GM21423 (cell line): ENCODE data around the gene LIMK1.

Experiments
- ATAC-seq: cut with Tn5 transposase; IDR thresholded peaks from one replicate; pipeline ENCODE4 v1.9.1; 2021; ENCODE audit warnings: mild to moderate bottlenecking, moderate library complexity; ENCODE audit not compliant: unreplicated experiment

Gene LIMK1

GRCh38 chr7:74053589-74054186, 29.9 kb upstream of the LIMK1 start:
- ATAC-seq: no peak

GRCh38 chr7:74056096-74056915, 27.3 kb upstream of the LIMK1 start:
- ATAC-seq: no peak

GRCh38 chr7:74057216-74057925, 26.2 kb upstream of the LIMK1 start:
- no peak for ATAC-seq

GRCh38 chr7:74057987-74058386, 25.6 kb upstream of the LIMK1 start:
- no peak for ATAC-seq

GRCh38 chr7:74058486-74058885, 25.1 kb upstream of the LIMK1 start:
- ATAC-seq: no peak

- ATAC-seq: no peak
These were observed 24.6 kb upstream of the LIMK1 start for GRCh38 chr7:74059037-74059436.

- ATAC-seq: no peak
These were observed 23.7 kb upstream of the LIMK1 start for GRCh38 chr7:74059681-74060588.

GRCh38 chr7:74061840-74062539, 21.6 kb upstream of the LIMK1 start:
- ATAC-seq: no peak

- ATAC-seq: no peak
These were observed 20.4 kb upstream of the LIMK1 start for GRCh38 chr7:74063223-74063641.

GRCh38 chr7:74063646-74064045, 20.0 kb upstream of the LIMK1 start:
- ATAC-seq: no peak

GRCh38 chr7:74064696-74065095, 18.9 kb upstream of the LIMK1 start:
- no peak for ATAC-seq

GRCh38 chr7:74066626-74067025, 17.0 kb upstream of the LIMK1 start:
- no peak for ATAC-seq

GRCh38 chr7:74068378-74069085, 15.1 kb upstream of the LIMK1 start:
- ATAC-seq: no peak

GRCh38 chr7:74069086-74069541, 14.5 kb upstream of the LIMK1 start:
- no peak for ATAC-seq

GRCh38 chr7:74069790-74070618, 13.6 kb upstream of the LIMK1 start:
- ATAC-seq: no peak

GRCh38 chr7:74070619-74070921, 13.0 kb upstream of the LIMK1 start:
- ATAC-seq: no peak

- no peak for ATAC-seq
These were observed 12.5 kb upstream of the LIMK1 start for GRCh38 chr7:74071121-74071520.

GRCh38 chr7:74074770-74075169, 8.8 kb upstream of the LIMK1 start:
- no peak for ATAC-seq

GRCh38 chr7:74078461-74078860, 5.1 kb upstream of the LIMK1 start:
- ATAC-seq: no peak
